Measurements from ENCODE around the gene GTF2A1.

GTF2A1 gene

GRCh38 chr14:81220830-81221578, at the start of gene GTF2A1:
TSS of gene GTF2A1 (minus strand) at chr14:81220959. CDS start at chr14:81220518, 441 bp downstream.
- H3K9me3 Mint-ChIP-seq: no peaks in the 10 kb centered on the region
- H3K4me1 Mint-ChIP-seq (ENCODE audit: low read depth): peaks cover 36% of the 10 kb centered on the region
- no peaks in the 10 kb centered on the region for H3K27me3 Mint-ChIP-seq (ENCODE audit: low read depth)
- H3K27ac Mint-ChIP-seq: peak within 1 kb of the TSS; percentile 100
- peak within 1 kb of the TSS; percentile 99 for H3K4me3 Mint-ChIP-seq
- H3K36me3 Mint-ChIP-seq (ENCODE audit: low read depth): peaks cover 11% of the 10 kb centered on the region

- Mint-ChIP-seq H3K4me1 (ENCODE audit: low read depth) (peaks cover 14% of the 10 kb centered on the region), H3K36me3 (ENCODE audit: low read depth) (no peaks in the 10 kb centered on the region), H3K4me3 (no peak overlapping the region), H3K27me3 (ENCODE audit: low read depth) (peaks cover 19% of the 10 kb centered on the region), H3K27ac (no peak overlapping the region), H3K9me3 (no peaks in the 10 kb centered on the region)
These were observed 49.2 kb upstream of the GTF2A1 start for GRCh38 chr14:81269979-81270375.

GRCh38 chr14:81269100-81269978, 48.6 kb upstream of the GTF2A1 start:
- Mint-ChIP-seq H3K36me3 (ENCODE audit: low read depth) (no peaks in the 10 kb centered on the region), H3K27me3 (ENCODE audit: low read depth) (peaks cover 23% of the 10 kb centered on the region), H3K27ac (no peak overlapping the region)

GRCh38 chr14:81268016-81268416, 47.3 kb upstream of the GTF2A1 start:
- H3K4me3 Mint-ChIP-seq: no peak overlapping the region
- H3K4me1 Mint-ChIP-seq (ENCODE audit: low read depth): peaks cover 14% of the 10 kb centered on the region
- no peaks in the 10 kb centered on the region for H3K36me3 Mint-ChIP-seq (ENCODE audit: low read depth)
- no peaks in the 10 kb centered on the region for H3K9me3 Mint-ChIP-seq
- no peak overlapping the region for H3K27ac Mint-ChIP-seq
- peaks cover 27% of the 10 kb centered on the region for H3K27me3 Mint-ChIP-seq (ENCODE audit: low read depth)

More at GRCh38 chr14:81269100-81269978, 48.6 kb upstream of the GTF2A1 start:
- H3K4me3 Mint-ChIP-seq: no peak overlapping the region
- H3K9me3 Mint-ChIP-seq: no peaks in the 10 kb centered on the region
- H3K4me1 Mint-ChIP-seq (ENCODE audit: low read depth): peaks cover 14% of the 10 kb centered on the region

GRCh38 chr14:81265636-81266169, 44.9 kb upstream of the GTF2A1 start:
- H3K9me3 Mint-ChIP-seq: no peaks in the 10 kb centered on the region
- H3K36me3 Mint-ChIP-seq (ENCODE audit: low read depth): no peaks in the 10 kb centered on the region
- H3K4me3 Mint-ChIP-seq: no peak overlapping the region
- H3K27ac Mint-ChIP-seq: no peak overlapping the region
- peaks cover 40% of the 10 kb centered on the region for H3K27me3 Mint-ChIP-seq (ENCODE audit: low read depth)
- H3K4me1 Mint-ChIP-seq (ENCODE audit: low read depth): peaks cover 14% of the 10 kb centered on the region

- Mint-ChIP-seq H3K4me1 (ENCODE audit: low read depth) (peaks cover 14% of the 10 kb centered on the region), H3K27me3 (ENCODE audit: low read depth) (peaks cover 38% of the 10 kb centered on the region), H3K27ac (no peak overlapping the region), H3K4me3 (no peak overlapping the region), H3K36me3 (ENCODE audit: low read depth) (no peaks in the 10 kb centered on the region), H3K9me3 (no peaks in the 10 kb centered on the region)
These were observed 43.9 kb upstream of the GTF2A1 start for GRCh38 chr14:81264671-81265070.

GRCh38 chr14:81263777-81264410, 43.1 kb upstream of the GTF2A1 start:
- H3K27ac Mint-ChIP-seq: no peak overlapping the region
- H3K9me3 Mint-ChIP-seq: no peaks in the 10 kb centered on the region
- H3K27me3 Mint-ChIP-seq (ENCODE audit: low read depth): peaks cover 34% of the 10 kb centered on the region
- no peak overlapping the region for H3K4me3 Mint-ChIP-seq
- H3K4me1 Mint-ChIP-seq (ENCODE audit: low read depth): peaks cover 12% of the 10 kb centered on the region
- H3K36me3 Mint-ChIP-seq (ENCODE audit: low read depth): no peaks in the 10 kb centered on the region

- H3K4me3 Mint-ChIP-seq: no peak overlapping the region
- H3K4me1 Mint-ChIP-seq (ENCODE audit: low read depth): no peaks in the 10 kb centered on the region
- H3K9me3 Mint-ChIP-seq: no peaks in the 10 kb centered on the region
- H3K27ac Mint-ChIP-seq: no peak overlapping the region
- no peaks in the 10 kb centered on the region for H3K36me3 Mint-ChIP-seq (ENCODE audit: low read depth)
- peaks cover 24% of the 10 kb centered on the region for H3K27me3 Mint-ChIP-seq (ENCODE audit: low read depth)
These were observed 40.4 kb upstream of the GTF2A1 start for GRCh38 chr14:81261176-81261575.

GRCh38 chr14:81260732-81261131, 40.0 kb upstream of the GTF2A1 start:
- Mint-ChIP-seq H3K9me3 (no peaks in the 10 kb centered on the region), H3K4me1 (ENCODE audit: low read depth) (no peaks in the 10 kb centered on the region), H3K27ac (no peak overlapping the region), H3K36me3 (ENCODE audit: low read depth) (no peaks in the 10 kb centered on the region), H3K27me3 (ENCODE audit: low read depth) (peaks cover 23% of the 10 kb centered on the region), H3K4me3 (no peak overlapping the region)

- H3K4me3 Mint-ChIP-seq: no peak overlapping the region
- H3K27me3 Mint-ChIP-seq (ENCODE audit: low read depth): peaks cover 7% of the 10 kb centered on the region
- no peaks in the 10 kb centered on the region for H3K4me1 Mint-ChIP-seq (ENCODE audit: low read depth)
- no peak overlapping the region for H3K27ac Mint-ChIP-seq
- no peaks in the 10 kb centered on the region for H3K36me3 Mint-ChIP-seq (ENCODE audit: low read depth)
- no peaks in the 10 kb centered on the region for H3K9me3 Mint-ChIP-seq
These were observed 35.7 kb upstream of the GTF2A1 start for GRCh38 chr14:81256289-81256960.

GRCh38 chr14:81252278-81252677, 31.5 kb upstream of the GTF2A1 start:
- H3K4me1 Mint-ChIP-seq (ENCODE audit: low read depth): no peaks in the 10 kb centered on the region
- no peak overlapping the region for H3K27ac Mint-ChIP-seq
- no peak overlapping the region for H3K4me3 Mint-ChIP-seq
- peaks cover 7% of the 10 kb centered on the region for H3K27me3 Mint-ChIP-seq (ENCODE audit: low read depth)
- H3K36me3 Mint-ChIP-seq (ENCODE audit: low read depth): no peaks in the 10 kb centered on the region
- no peaks in the 10 kb centered on the region for H3K9me3 Mint-ChIP-seq

GRCh38 chr14:81247271-81247766, 26.6 kb upstream of the GTF2A1 start:
- no peaks in the 10 kb centered on the region for H3K27me3 Mint-ChIP-seq (ENCODE audit: low read depth)
- H3K9me3 Mint-ChIP-seq: peaks cover 17% of the 10 kb centered on the region
- peaks cover 2% of the 10 kb centered on the region for H3K36me3 Mint-ChIP-seq (ENCODE audit: low read depth)
- H3K4me3 Mint-ChIP-seq: no peak overlapping the region
- H3K4me1 Mint-ChIP-seq (ENCODE audit: low read depth): no peaks in the 10 kb centered on the region
- no peak overlapping the region for H3K27ac Mint-ChIP-seq

GRCh38 chr14:81246461-81247270, 25.9 kb upstream of the GTF2A1 start:
- peaks cover 17% of the 10 kb centered on the region for H3K9me3 Mint-ChIP-seq
- no peak overlapping the region for H3K27ac Mint-ChIP-seq
- peaks cover 2% of the 10 kb centered on the region for H3K36me3 Mint-ChIP-seq (ENCODE audit: low read depth)
- H3K4me1 Mint-ChIP-seq (ENCODE audit: low read depth): no peaks in the 10 kb centered on the region
- H3K27me3 Mint-ChIP-seq (ENCODE audit: low read depth): no peaks in the 10 kb centered on the region
- no peak overlapping the region for H3K4me3 Mint-ChIP-seq

All from T-helper 1 cell treated with Interleukin-12 subunit alpha and Interleukin-12 subunit beta and Interleukin-4 antibody, amounts not matched to agents 30 μg/mL and 1 μg/mL, for 36 hours (primary cell).